Activated CD8-positive, alpha-beta memory T cell treated with anti-CD3 and anti-CD28 coated beads for 4 hours (primary cell): ENCODE results near the gene PTPRC.
"Not testable (repeated sequence)": the region's sequence is repeated elsewhere in the genome, so short reads cannot be mapped to it uniquely, and the experiment has no call there.

Experiments used
- DNase-seq, 2 donors: peaks; one replicate each; pipeline ENCODE4 v3.0.0-alpha.2; 2020; ENCODE audit warnings: low read depth in 2 of 2

Gene PTPRC, protein sequence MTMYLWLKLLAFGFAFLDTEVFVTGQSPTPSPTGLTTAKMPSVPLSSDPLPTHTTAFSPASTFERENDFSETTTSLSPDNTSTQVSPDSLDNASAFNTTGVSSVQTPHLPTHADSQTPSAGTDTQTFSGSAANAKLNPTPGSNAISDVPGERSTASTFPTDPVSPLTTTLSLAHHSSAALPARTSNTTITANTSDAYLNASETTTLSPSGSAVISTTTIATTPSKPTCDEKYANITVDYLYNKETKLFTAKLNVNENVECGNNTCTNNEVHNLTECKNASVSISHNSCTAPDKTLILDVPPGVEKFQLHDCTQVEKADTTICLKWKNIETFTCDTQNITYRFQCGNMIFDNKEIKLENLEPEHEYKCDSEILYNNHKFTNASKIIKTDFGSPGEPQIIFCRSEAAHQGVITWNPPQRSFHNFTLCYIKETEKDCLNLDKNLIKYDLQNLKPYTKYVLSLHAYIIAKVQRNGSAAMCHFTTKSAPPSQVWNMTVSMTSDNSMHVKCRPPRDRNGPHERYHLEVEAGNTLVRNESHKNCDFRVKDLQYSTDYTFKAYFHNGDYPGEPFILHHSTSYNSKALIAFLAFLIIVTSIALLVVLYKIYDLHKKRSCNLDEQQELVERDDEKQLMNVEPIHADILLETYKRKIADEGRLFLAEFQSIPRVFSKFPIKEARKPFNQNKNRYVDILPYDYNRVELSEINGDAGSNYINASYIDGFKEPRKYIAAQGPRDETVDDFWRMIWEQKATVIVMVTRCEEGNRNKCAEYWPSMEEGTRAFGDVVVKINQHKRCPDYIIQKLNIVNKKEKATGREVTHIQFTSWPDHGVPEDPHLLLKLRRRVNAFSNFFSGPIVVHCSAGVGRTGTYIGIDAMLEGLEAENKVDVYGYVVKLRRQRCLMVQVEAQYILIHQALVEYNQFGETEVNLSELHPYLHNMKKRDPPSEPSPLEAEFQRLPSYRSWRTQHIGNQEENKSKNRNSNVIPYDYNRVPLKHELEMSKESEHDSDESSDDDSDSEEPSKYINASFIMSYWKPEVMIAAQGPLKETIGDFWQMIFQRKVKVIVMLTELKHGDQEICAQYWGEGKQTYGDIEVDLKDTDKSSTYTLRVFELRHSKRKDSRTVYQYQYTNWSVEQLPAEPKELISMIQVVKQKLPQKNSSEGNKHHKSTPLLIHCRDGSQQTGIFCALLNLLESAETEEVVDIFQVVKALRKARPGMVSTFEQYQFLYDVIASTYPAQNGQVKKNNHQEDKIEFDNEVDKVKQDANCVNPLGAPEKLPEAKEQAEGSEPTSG (N-terminal part only)

GRCh38 chr1:198638894-198639635 is at the start of gene PTPRC:
TSS of gene PTPRC (plus strand) at chr1:198639040. CDS start at chr1:198639269, 229 bp downstream.
- no peak for DNase-seq

GRCh38 chr1:198590454-198590853 is 48.4 kb upstream of the PTPRC start:
- DNase-seq: no peak

GRCh38 chr1:198595765-198596164 is 43.1 kb upstream of the PTPRC start:
- no peak for DNase-seq

- DNase-seq: no peak
These were observed 41.0 kb upstream of the PTPRC start for GRCh38 chr1:198597690-198598430.

- no peak for DNase-seq
These were observed 40.0 kb upstream of the PTPRC start for GRCh38 chr1:198598796-198599321.

- DNase-seq: no peak
These were observed 39.1 kb upstream of the PTPRC start for GRCh38 chr1:198599749-198600148.

- DNase-seq: no peak
These were observed 37.9 kb upstream of the PTPRC start for GRCh38 chr1:198600906-198601305.

- not testable (repeated sequence) for DNase-seq
These were observed 37.5 kb upstream of the PTPRC start for GRCh38 chr1:198601310-198601709.

GRCh38 chr1:198601936-198602889 is 36.6 kb upstream of the PTPRC start:
- DNase-seq: no peak

- DNase-seq: no peak
These were observed 33.9 kb upstream of the PTPRC start for GRCh38 chr1:198604975-198605374.

- DNase-seq: no peak
These were observed 33.4 kb upstream of the PTPRC start for GRCh38 chr1:198605406-198605805.

- no peak for DNase-seq
These were observed 32.8 kb upstream of the PTPRC start for GRCh38 chr1:198606020-198606438.

DNA sequence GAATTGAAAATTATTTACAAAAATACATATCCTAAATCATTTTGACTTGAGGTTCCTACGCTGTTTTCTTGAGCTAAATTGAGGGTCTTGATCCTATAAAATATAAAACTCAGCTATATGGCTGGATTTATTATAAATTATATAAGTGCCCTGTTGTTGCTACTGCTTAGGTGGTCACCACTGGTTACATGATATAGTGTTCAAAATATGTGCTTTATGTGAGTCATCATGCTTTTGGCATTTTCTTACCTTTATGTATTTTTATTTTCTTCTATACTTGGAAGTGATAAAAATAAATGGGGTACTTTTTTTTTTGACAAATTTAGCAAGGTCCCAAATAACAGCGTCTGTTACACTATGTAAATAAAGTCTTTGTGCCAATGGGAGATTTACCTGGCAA is 31.1 kb upstream of the PTPRC start:
- no peak for DNase-seq

GRCh38 chr1:198610362-198610761 is 28.5 kb upstream of the PTPRC start:
- DNase-seq: no peak

DNA sequence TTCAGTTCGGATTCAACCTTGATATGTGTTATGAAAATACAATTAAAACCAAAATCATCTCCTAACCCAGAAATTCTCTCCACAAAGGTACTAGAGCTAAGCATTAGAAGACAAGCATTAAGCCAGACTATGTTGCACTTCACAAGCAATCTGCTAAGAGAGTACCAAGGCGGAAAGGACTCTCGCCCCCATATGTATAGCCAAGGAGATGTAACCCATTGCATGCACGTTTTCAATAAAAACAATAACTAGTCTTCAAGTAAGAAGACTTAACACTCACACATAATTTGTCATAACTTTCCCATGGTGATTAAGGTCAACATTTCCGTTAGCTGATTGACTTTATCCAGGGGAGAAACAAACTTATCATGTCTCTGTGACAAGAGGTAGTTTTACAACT is 27.6 kb upstream of the PTPRC start:
- DNase-seq: no peak

- no peak for DNase-seq
These were observed 26.2 kb upstream of the PTPRC start for GRCh38 chr1:198612471-198613260.

DNA sequence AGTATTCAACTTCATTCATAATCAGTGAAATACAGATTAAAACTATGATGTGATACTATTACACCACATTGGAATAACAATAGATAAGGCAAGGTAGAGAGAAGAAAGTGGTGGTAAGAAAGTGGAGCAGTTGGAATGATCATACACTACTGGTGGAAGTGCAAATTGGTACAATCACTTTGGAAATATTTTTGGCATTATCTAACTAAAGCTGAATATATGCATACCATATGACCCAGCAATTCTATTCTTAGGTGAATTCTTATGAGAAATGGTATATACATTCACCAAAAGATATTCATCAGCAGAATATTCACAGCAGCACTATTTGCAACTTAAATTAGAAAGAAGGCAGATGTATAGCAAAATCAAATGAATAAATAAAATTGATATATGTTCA is 21.4 kb upstream of the PTPRC start:
- no peak for DNase-seq
